PC-9 (cell line): ENCODE data around the gene MORN3.
"Not testable (repeated sequence)": the region's sequence is repeated elsewhere in the genome, so short reads cannot be mapped to it uniquely, and the experiment has no call there.

Source experiments
- EZH2 ChIP-seq: fragments of 200-600 bp; sonication (generic); IDR thresholded peaks from 2 replicates; pipeline ENCODE4 v1.8.0; 2017; ENCODE audit warnings: antibody characterized with exemption, low read depth
- TF ChIP-seq, protein P1 (sequence below): fragments of 200-600 bp; sonication (generic); conservative IDR thresholded peaks from 2 replicates; pipeline ENCODE4 v1.6.1; 2017; ENCODE audit warnings: mixed run types, antibody characterized with exemption, mild to moderate bottlenecking, moderate library complexity

GRCh38 chr12:121679661-121680197, 10.3 kb upstream of the MORN3 start:
- TF ChIP-seq, protein P1, sequence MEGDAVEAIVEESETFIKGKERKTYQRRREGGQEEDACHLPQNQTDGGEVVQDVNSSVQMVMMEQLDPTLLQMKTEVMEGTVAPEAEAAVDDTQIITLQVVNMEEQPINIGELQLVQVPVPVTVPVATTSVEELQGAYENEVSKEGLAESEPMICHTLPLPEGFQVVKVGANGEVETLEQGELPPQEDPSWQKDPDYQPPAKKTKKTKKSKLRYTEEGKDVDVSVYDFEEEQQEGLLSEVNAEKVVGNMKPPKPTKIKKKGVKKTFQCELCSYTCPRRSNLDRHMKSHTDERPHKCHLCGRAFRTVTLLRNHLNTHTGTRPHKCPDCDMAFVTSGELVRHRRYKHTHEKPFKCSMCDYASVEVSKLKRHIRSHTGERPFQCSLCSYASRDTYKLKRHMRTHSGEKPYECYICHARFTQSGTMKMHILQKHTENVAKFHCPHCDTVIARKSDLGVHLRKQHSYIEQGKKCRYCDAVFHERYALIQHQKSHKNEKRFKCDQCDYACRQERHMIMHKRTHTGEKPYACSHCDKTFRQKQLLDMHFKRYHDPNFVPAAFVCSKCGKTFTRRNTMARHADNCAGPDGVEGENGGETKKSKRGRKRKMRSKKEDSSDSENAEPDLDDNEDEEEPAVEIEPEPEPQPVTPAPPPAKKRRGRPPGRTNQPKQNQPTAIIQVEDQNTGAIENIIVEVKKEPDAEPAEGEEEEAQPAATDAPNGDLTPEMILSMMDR, result not testable (repeated sequence)
- TF ChIP-seq EZH2, result not testable (repeated sequence)
